Prostate gland (tissue), 2 donors: Measurements from ENCODE around the gene NEGR1. TPM values are rescaled to one million over a fixed set of nuclear protein-coding genes. Genes with fewer than 3 reads are reported as not detected.

Experiments
- DNase-seq: peaks from one replicate; pipeline ENCODE4 v3.0.0-alpha.2; 2019; ENCODE audit warnings: low spot score
- H3K27ac ChIP-seq, 2 donors: fragments of 200-600 bp; sonication (generic); 2 replicates each; pipeline ENCODE4 v1.5.1; 2017 to 2019
- H3K27me3 ChIP-seq: fragments of 200-600 bp; sonication (generic); replicated peaks from 2 replicates; pipeline ENCODE4 v1.5.1; 2019; ENCODE audit not compliant: insufficient read depth
- H3K36me3 ChIP-seq, 2 donors: fragments of 200-600 bp; sonication (generic); 1 replicate in 1 of 2; 2 replicates in 1 of 2; pipeline versions ENCODE4 v1.5.1 to v1.8.1; 2017 to 2019
- H3K4me1 ChIP-seq: fragments of 200-600 bp; sonication (generic); replicated peaks from 2 replicates; pipeline ENCODE4 v1.5.1; 2019
- H3K4me3 ChIP-seq, 2 donors: fragments of 200-600 bp; sonication (generic); 2 replicates each; pipeline ENCODE4 v1.5.1; 2017 to 2019
- H3K9me3 ChIP-seq: fragments of 200-600 bp; sonication (generic); 2 replicates; pipeline ENCODE4 v1.5.1; 2017
- CTCF ChIP-seq, 4 experiments: fragments of 200-600 bp in 2 of 4; fragments of 450-650 bp in 2 of 4; sonication (generic) in 2 of 4; IDR thresholded peaks; 1 replicate in 3 of 4; 2 replicates in 1 of 4; pipeline ENCODE4 v1.5.1; 2016 to 2019; ENCODE audit warnings: antibody characterized with exemption in 4 of 4, mild to moderate bottlenecking in 2 of 4, moderate library complexity in 2 of 4
- POLR2A ChIP-seq: fragments of 450-650 bp; IDR thresholded peaks from one replicate; pipeline ENCODE4 v1.6.1; 2016; ENCODE audit warnings: antibody characterized with exemption, mild to moderate bottlenecking
- POLR2AphosphoS5 ChIP-seq: sonication (generic); formaldehyde crosslinking; IDR thresholded peaks from one replicate; pipeline ENCODE4 v1.6.1; 2017; ENCODE audit warnings: antibody characterized with exemption
- WGBS: methylation state at CpG from one replicate; pipeline ENCODE4 v1.1.5; 2018; 5-methylcytosine and 5-hydroxymethylcytosine counted together
- intact Hi-C: fragments of 100-400 bp; cut with DNase I; formaldehyde crosslinking; loops from one replicate; pipeline ENCODE4 v1.14.2; 2022
- total RNA-seq, 2 donors: library from RNA; depleted of rRNA; stranded (reverse); fragments of >200 nt; gene quantifications; one replicate each; pipeline ENCODE4 v1.1.0, GENCODE V29; 2016

The NEGR1 gene
- total RNA-seq, 2 donors from 2014 or later = 2.3 to 7.6 TPM

- no peak for DNase-seq
- TF ChIP-seq POLR2AphosphoS5 = no peak
- intact Hi-C loops = no loop called here
- Histone ChIP-seq H3K9me3 (no peaks in the 10 kb centered on the region), H3K27ac (no peak overlapping the region), H3K4me1 (no peaks in the 10 kb centered on the region), H3K27me3 (no peaks in the 10 kb centered on the region), H3K36me3 (no peaks in the 10 kb centered on the region), H3K4me3 (no peak overlapping the region)
- WGBS = 71% methylated on average over 4 of the region's 4 CpGs
Observed at GRCh38 chr1:71839876-71840275, 442.5 kb downstream of the NEGR1 start.

GRCh38 chr1:71836904-71837303 is 445.4 kb downstream of the NEGR1 start:
- TF ChIP-seq POLR2A = no peak
- no peak for TF ChIP-seq POLR2AphosphoS5
- Histone ChIP-seq H3K27me3 (no peaks in the 10 kb centered on the region), H3K4me3 (no peak overlapping the region), H3K27ac (no peak overlapping the region), H3K9me3 (no peaks in the 10 kb centered on the region), H3K4me1 (no peaks in the 10 kb centered on the region), H3K36me3 (no peaks in the 10 kb centered on the region)
- intact Hi-C loops = no loop called here
- DNase-seq = no peak
- 75% methylated on average over 2 of the region's 2 CpGs for WGBS

GRCh38 chr1:71835442-71835813 is 446.9 kb downstream of the NEGR1 start:
- no peak for DNase-seq
- intact Hi-C loops = no loop called here
- Histone ChIP-seq H3K27me3 (no peaks in the 10 kb centered on the region), H3K9me3 (no peaks in the 10 kb centered on the region), H3K27ac (no peak overlapping the region), H3K4me1 (no peaks in the 10 kb centered on the region), H3K4me3 (no peak overlapping the region), H3K36me3 (no peaks in the 10 kb centered on the region)
- no peak for TF ChIP-seq CTCF (IDR thresholded peaks at IDR 0.05)
- no peak for TF ChIP-seq POLR2AphosphoS5
- TF ChIP-seq POLR2A = no peak

GRCh38 chr1:71834601-71835441 is 447.5 kb downstream of the NEGR1 start:
- no peaks in the 10 kb centered on the region for H3K36me3 ChIP-seq
- H3K27me3 ChIP-seq = no peaks in the 10 kb centered on the region
- no peaks in the 10 kb centered on the region for H3K9me3 ChIP-seq
- TF ChIP-seq POLR2AphosphoS5 (no peak), CTCF (IDR thresholded peaks at IDR 0.05) (no peak), POLR2A (no peak)
- WGBS = 23% methylated on average over 4 of the region's 4 CpGs
- H3K4me1 ChIP-seq = no peaks in the 10 kb centered on the region
- no peak overlapping the region for H3K4me3 ChIP-seq
- no peak overlapping the region for H3K27ac ChIP-seq
- no peak for DNase-seq
- intact Hi-C loops = no loop called here

GRCh38 chr1:71831646-71832045 is 450.7 kb downstream of the NEGR1 start:
- WGBS = 88% methylated on average over 4 of the region's 4 CpGs
- intact Hi-C loops = no loop called here
- TF ChIP-seq POLR2AphosphoS5 (no peak), POLR2A (no peak), CTCF (IDR thresholded peaks at IDR 0.05) (no peak)

GRCh38 chr1:71829346-71829745 is 453.0 kb downstream of the NEGR1 start:
- TF ChIP-seq POLR2A (no peak), CTCF (IDR thresholded peaks at IDR 0.05) (no peak), POLR2AphosphoS5 (no peak)
- Histone ChIP-seq H3K4me1 (no peaks in the 10 kb centered on the region), H3K4me3 (no peak overlapping the region), H3K27me3 (no peaks in the 10 kb centered on the region), H3K27ac (no peak overlapping the region), H3K9me3 (no peaks in the 10 kb centered on the region), H3K36me3 (no peaks in the 10 kb centered on the region)
- intact Hi-C loops = no loop called here
- WGBS = 94% methylated on average over 8 of the region's 8 CpGs
- DNase-seq = no peak

More at GRCh38 chr1:71831646-71832045, 450.7 kb downstream of the NEGR1 start:
- H3K4me3 ChIP-seq = no peak overlapping the region
- no peaks in the 10 kb centered on the region for H3K36me3 ChIP-seq
- DNase-seq = no peak
- no peaks in the 10 kb centered on the region for H3K27me3 ChIP-seq
- no peaks in the 10 kb centered on the region for H3K4me1 ChIP-seq
- H3K9me3 ChIP-seq = no peaks in the 10 kb centered on the region
- H3K27ac ChIP-seq = no peak overlapping the region
